Fibroblast of skin of scalp (primary cell): ENCODE measurements around the gene MAP4K3.
"Not testable (repeated sequence)": the region's sequence is repeated elsewhere in the genome, so short reads cannot be mapped to it uniquely, and the experiment has no call there.

Experiments
- DNase-seq: peaks from one replicate; pipeline ENCODE4 v3.0.0-alpha.2; 2013

Gene MAP4K3

GRCh38 chr2:39301352-39301751 is 135.7 kb downstream of the MAP4K3 start:
- no peak for DNase-seq

- no peak for DNase-seq
Measured at GRCh38 chr2:39300044-39300978, 136.8 kb downstream of the MAP4K3 start.

GRCh38 chr2:39290433-39290832 is 146.7 kb downstream of the MAP4K3 start:
- DNase-seq: no peak

- DNase-seq: no peak
Measured at GRCh38 chr2:39289609-39290008, 147.5 kb downstream of the MAP4K3 start.

GRCh38 chr2:39283561-39283960 is 153.5 kb downstream of the MAP4K3 start:
- peak; percentile 59 for DNase-seq

GRCh38 chr2:39281391-39281790 is 155.7 kb downstream of the MAP4K3 start:
- no peak for DNase-seq

GRCh38 chr2:39275016-39275415 is 162.1 kb downstream of the MAP4K3 start:
- DNase-seq: no peak

- DNase-seq: no peak
Measured at GRCh38 chr2:39269941-39270340, 167.1 kb downstream of the MAP4K3 start.

GRCh38 chr2:39266916-39267434 is 170.1 kb downstream of the MAP4K3 start:
- DNase-seq: peak; percentile 8

GRCh38 chr2:39266139-39266805 is 170.8 kb downstream of the MAP4K3 start:
- no peak for DNase-seq

GRCh38 chr2:39265315-39265714 is 171.8 kb downstream of the MAP4K3 start:
- DNase-seq: no peak

- DNase-seq: no peak
Measured at GRCh38 chr2:39264733-39265132, 172.4 kb downstream of the MAP4K3 start.

- no peak for DNase-seq
Measured at GRCh38 chr2:39260087-39260486, 177.0 kb downstream of the MAP4K3 start.

- DNase-seq: no peak
Measured at GRCh38 chr2:39256040-39256439, 181.0 kb downstream of the MAP4K3 start.

- DNase-seq: no peak
Measured at GRCh38 chr2:39252888-39253518, 184.1 kb downstream of the MAP4K3 start.

GRCh38 chr2:39247512-39248043 is 189.5 kb downstream of the MAP4K3 start:
- no peak for DNase-seq

GRCh38 chr2:39246382-39246980 is 190.6 kb downstream of the MAP4K3 start:
- no peak for DNase-seq

- DNase-seq: not testable (repeated sequence)
Measured at GRCh38 chr2:39244963-39245625, 192.0 kb downstream of the MAP4K3 start.

GRCh38 chr2:39244241-39244862 is 192.7 kb downstream of the MAP4K3 start:
- DNase-seq: not testable (repeated sequence)

GRCh38 chr2:39243469-39244123 is 193.5 kb downstream of the MAP4K3 start, which contains the start of gene CDKL4:
Gene CDKL4 (minus strand): TSS chr2:39243970.
- no peak for DNase-seq

GRCh38 chr2:39241588-39241987 is 195.5 kb downstream of the MAP4K3 start:
- DNase-seq: no peak
